K562 (cell line): ENCODE measurements around the gene THEM4. TPM values are rescaled to one million over a fixed set of nuclear protein-coding genes. Genes with fewer than 3 reads are reported as not detected.

Source experiments
- ATAC-seq: fragments of 200-7000 bp; cut with Tn5 transposase; 3 replicates; pipeline ENCODE4 v1.9.1; 2020; ENCODE audit warnings: moderate library complexity
- BruUV-seq: library from RNA; stranded (reverse); fragments of 400-500 nt; replicated peaks from 2 replicates; lab custom pipeline; 2021; lab: Mats Ljungman, UMichigan
- CTCF ChIA-PET: fragments of 300-600 bp; formaldehyde crosslinking; extraction: SDS; loops from one replicate; lab custom pipeline; 2021; ENCODE audit warnings: low intra/inter-chr PET ratio; lab: Yijun Ruan, JAX
- POLR2A ChIA-PET: fragments of 300-600, 350-650 bp; sonication (Branson Sonifier 250); formaldehyde crosslinking; extraction: SDS; loops from one replicate; lab custom pipeline; 2021; ENCODE audit warnings: antibody characterized with exemption, inconsistent platforms; lab: Yijun Ruan, JAX
- DNase-seq, 4 experiments: peaks; one replicate each; pipeline versions ENCODE4 v3.0.0 to v3.0.0-alpha.2; 2011 to 2018; ENCODE audit warnings: low spot score in 3 of 4, mixed read lengths in 3 of 4; ENCODE audit errors: extremely low read depth in 1 of 4
- FAIRE-seq: peaks from 2 replicates; lab custom pipeline; 2011; peaks lifted over from hg19 to GRCh38; lab: Jason Lieb, UNC
- H2AFZ ChIP-seq: 2 replicates; pipeline ENCODE4 v1.6.0; 2011; ENCODE audit warnings: low read depth, low read length, control low read depth, inconsistent platforms
- H3K27ac ChIP-seq: fragments of 200-600 bp; 3 replicates; pipeline ENCODE4 v1.8.0; 2011; ENCODE audit warnings: low read depth, mild to moderate bottlenecking, control low read depth, inconsistent platforms, low read length, moderate library complexity, mixed read lengths; ENCODE audit errors: extremely low read depth
- H3K27me3 ChIP-seq, 2 experiments: fragments of 300-600 bp in 1 of 2; 2 replicates in 1 of 2; 3 replicates in 1 of 2; pipeline versions ENCODE4 v1.6.0 to v1.8.0; 2011; ENCODE audit warnings: inconsistent platforms in 2 of 2, low read length in 2 of 2, mild to moderate bottlenecking in 1 of 2, mixed read lengths in 1 of 2, moderate library complexity in 1 of 2; ENCODE audit not compliant: control insufficient read depth in 2 of 2, insufficient read depth in 2 of 2
- H3K36me3 ChIP-seq: fragments of 300-600 bp; 3 replicates; pipeline ENCODE4 v1.8.0; 2011; ENCODE audit warnings: mild to moderate bottlenecking, low read length, inconsistent platforms; ENCODE audit not compliant: control insufficient read depth, insufficient read depth
- H3K4me1 ChIP-seq, 2 experiments: fragments of 200-600 bp in 1 of 2; replicated peaks in 1 of 2; 2 replicates in 1 of 2; 3 replicates in 1 of 2; pipeline versions ENCODE4 v1.5.1 to v1.8.0; 2011; ENCODE audit warnings: inconsistent platforms in 2 of 2, low read length in 2 of 2, mild to moderate bottlenecking in 1 of 2, mixed read lengths in 1 of 2, moderate library complexity in 1 of 2; ENCODE audit not compliant: control insufficient read depth in 2 of 2, insufficient read depth in 2 of 2
- H3K4me2 ChIP-seq: 2 replicates; pipeline ENCODE4 v1.6.1; 2011; ENCODE audit warnings: low read length, control low read depth, inconsistent platforms, mixed read lengths; ENCODE audit not compliant: insufficient read depth
- H3K4me3 ChIP-seq: fragments of 200-600 bp; sonication (generic), shearing (Covaris generic); 2 replicates; pipeline ENCODE4 v1.5.1; 2016; ENCODE audit warnings: control low read depth, inconsistent platforms
- H3K79me2 ChIP-seq: fragments of 200-600 bp; 3 replicates; pipeline ENCODE4 v1.8.0; 2011; ENCODE audit warnings: low read length, inconsistent platforms; ENCODE audit not compliant: control insufficient read depth, insufficient read depth
- H3K9ac ChIP-seq, 2 experiments: 2 replicates each; pipeline versions ENCODE4 v1.6.0 to v1.6.1; 2011; ENCODE audit warnings: low read depth in 2 of 2, low read length in 2 of 2, control low read depth in 1 of 2, inconsistent platforms in 1 of 2, mild to moderate bottlenecking in 1 of 2, mixed read lengths in 1 of 2; ENCODE audit not compliant: insufficient read depth in 1 of 2
- H3K9me1 ChIP-seq: one replicate; pipeline ENCODE4 v1.6.0; 2011; ENCODE audit warnings: inconsistent platforms, mild to moderate bottlenecking, low read length, moderate library complexity; ENCODE audit not compliant: control insufficient read depth, insufficient read depth
- H3K9me3 ChIP-seq: replicated peaks from 2 replicates; pipeline ENCODE4 v1.5.1; 2011; ENCODE audit warnings: low read depth, low read length, inconsistent platforms; ENCODE audit not compliant: control insufficient read depth, insufficient read depth
- H4K20me1 ChIP-seq: replicated peaks from 2 replicates; pipeline ENCODE4 v1.6.1; 2011; ENCODE audit warnings: low read length, inconsistent platforms, mixed read lengths; ENCODE audit not compliant: control insufficient read depth, insufficient read depth
- BCLAF1 ChIP-seq, 2 experiments: fragments of 450-650 bp in 1 of 2; IDR thresholded peaks; 2 replicates each; pipeline ENCODE4 v1.6.1; 2011 to 2017; ENCODE audit warnings: low read depth in 2 of 2, antibody characterized with exemption in 1 of 2, borderline replicate concordance in 1 of 2, low read length in 1 of 2, mild to moderate bottlenecking in 1 of 2, mixed read lengths in 1 of 2; ENCODE audit not compliant: control insufficient read depth in 1 of 2
- CBFA2T2 ChIP-seq: fragments of 450-650 bp; conservative IDR thresholded peaks from 2 replicates; pipeline ENCODE4 v1.6.1; 2017; ENCODE audit warnings: mild to moderate bottlenecking
- E2F6 ChIP-seq, 2 experiments: IDR thresholded peaks; 2 replicates each; pipeline ENCODE4 v1.6.1; 2011; ENCODE audit warnings: borderline replicate concordance in 1 of 2, control low read depth in 1 of 2, low read depth in 1 of 2, low read length in 1 of 2, mild to moderate bottlenecking in 1 of 2, mixed read lengths in 1 of 2, moderate library complexity in 1 of 2; ENCODE audit not compliant: insufficient read depth in 1 of 2, insufficient read length in 1 of 2, poor library complexity in 1 of 2, severe bottlenecking in 1 of 2; ENCODE audit errors: extremely low read depth in 1 of 2
- EWSR1 ChIP-seq: fragments of 450-650 bp; IDR thresholded peaks from 2 replicates; pipeline ENCODE4 v1.6.1; 2018; ENCODE audit warnings: borderline replicate concordance, mild to moderate bottlenecking, low read depth, moderate library complexity; ENCODE audit not compliant: partially characterized antibody
- KAT2B ChIP-seq: IDR thresholded peaks from one replicate; pipeline ENCODE4 v1.6.1; 2012; ENCODE audit warnings: low read depth, mild to moderate bottlenecking, control low read depth, inconsistent platforms, low read length, moderate library complexity
- SP1 ChIP-seq: sonication (generic); formaldehyde crosslinking; IDR thresholded peaks from 2 replicates; pipeline ENCODE4 v1.8.1; 2022; ENCODE audit warnings: mild to moderate bottlenecking, missing genetic modification reagents
- ZBTB2 ChIP-seq: fragments of 450-650 bp; IDR thresholded peaks from 2 replicates; pipeline ENCODE4 v1.6.1; 2016; ENCODE audit warnings: antibody characterized with exemption
- ZC3H11A ChIP-seq: IDR thresholded peaks from 2 replicates; pipeline ENCODE4 v1.6.1; 2012; ENCODE audit warnings: low read depth, low read length, improper control_type of control experiment
- ZEB2 ChIP-seq: fragments of 450-650 bp; IDR thresholded peaks from 2 replicates; pipeline ENCODE4 v1.6.1; 2016
- ZFP30 ChIP-seq: fragments of 250-450 bp; sonication (Bioruptor Pico); IDR thresholded peaks from 2 replicates; pipeline ENCODE4 v1.8.0; 2022; ENCODE audit warnings: moderate library complexity, mild to moderate bottlenecking, inconsistent platforms, borderline replicate concordance
- ZNF12 ChIP-seq: sonication (generic); formaldehyde crosslinking; IDR thresholded peaks from 2 replicates; pipeline ENCODE4 v1.4.0; 2020; ENCODE audit warnings: mild to moderate bottlenecking, missing genetic modification reagents
- ZNF184 ChIP-seq: sonication (generic); formaldehyde crosslinking; IDR thresholded peaks from 2 replicates; pipeline ENCODE4 v1.5.0; 2020; ENCODE audit warnings: missing genetic modification reagents
- ZNF239 ChIP-seq: fragments of 250-450 bp; sonication (Bioruptor Pico); IDR thresholded peaks from 2 replicates; pipeline ENCODE4 v1.4.0; 2020; ENCODE audit warnings: mild to moderate bottlenecking
- WGBS: fragments of 100-300 bp; shearing (Covaris generic); methylation state at CpG from one replicate; pipeline ENCODE4 v1.1.6; 2016; ENCODE audit warnings: low coverage, mixed read lengths; ENCODE audit not compliant: insufficient coverage; ENCODE audit errors: missing lambda C conversion rate; 5-methylcytosine and 5-hydroxymethylcytosine counted together
- in situ Hi-C: fragments of 300-500 bp; cut with MboI; formaldehyde crosslinking; loops from 4 replicates; pipeline ENCODE4 v1.15.0; 2018; ENCODE audit warnings: inconsistent platforms, mixed read lengths
- intact Hi-C: fragments of 100-400 bp; cut with micrococcal nuclease; formaldehyde crosslinking; loops from 2 replicates; pipeline ENCODE4 v1.14.2; 2022
- polyA plus RNA-seq, 8 experiments: library from polyadenylated mRNA; depleted of rRNA in 4 of 8; stranded (reverse) in 5 of 8; unstranded in 3 of 8; fragments of >200 nt; fragmentation: Nextera tagmentation in 2 of 8; fragmentation: Illumina TruSeq in 1 of 8; extraction: Ambion mirVana in 2 of 8; extraction: Trizol in 1 of 8; gene quantifications; 2 replicates each; pipeline versions ENCODE4 v1.2.1 to v1.2.3, GENCODE V29; 2011 to 2014; ENCODE audit warnings: inconsistent platforms in 1 of 8, missing spikeins in 1 of 8
- total RNA-seq, 7 experiments: library from RNA; depleted of rRNA in 6 of 7; stranded (reverse); fragments of >200 nt in 6 of 7; fragmentation: Illumina TruSeq in 2 of 7; extraction: Trizol in 2 of 7; gene quantifications; 2 replicates each; pipeline versions ENCODE4 v1.2.1 to v1.2.3, GENCODE V29; 2011 to 2021; ENCODE audit warnings: low replicate concordance in 1 of 7

THEM4 gene
- total and polyA plus RNA-seq, 9 of the 15 experiments (the other 6 are each of a cell fraction or from before 2014, with no cell fraction given), result 8.6 to 71.9 (median 35.3) TPM

DNA sequence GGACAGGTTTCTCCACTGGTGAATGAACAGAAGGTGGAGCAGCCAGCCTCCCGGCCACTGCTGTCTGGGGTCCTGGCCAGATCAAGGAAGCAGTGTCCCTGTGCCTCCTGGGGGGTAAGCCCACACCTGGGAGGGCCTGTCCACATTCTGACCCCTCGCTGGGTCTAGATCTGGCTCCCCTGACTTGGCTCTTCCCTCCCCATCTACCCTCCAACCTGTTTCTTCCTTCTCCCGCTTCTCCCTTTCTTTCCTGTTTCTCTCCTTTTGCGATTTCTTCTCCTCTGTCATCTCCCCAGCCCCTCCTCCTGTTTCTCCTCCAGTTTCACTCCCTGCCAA lies 78.1 kb downstream of the THEM4 start:
- no TSS peak for BruUV-seq
- no peaks in the 10 kb centered on the region for H3K36me3 ChIP-seq
- peaks cover 3% of the 10 kb centered on the region for H3K9me1 ChIP-seq
- H4K20me1 ChIP-seq, result no peaks in the 10 kb centered on the region
- TF ChIP-seq ZFP30 (CRISPR knock-in tag) (no peak), BCLAF1 (IDR thresholded peaks at IDR 0.05; ENCODE audit: borderline replicate concordance in 1 of 2, control insufficient read depth in 1 of 2, low read depth in 2 of 2, low read length in 1 of 2) (no peak), ZNF184 (CRISPR knock-in tag) (no peak), ZNF12 (CRISPR knock-in tag) (no peak), EWSR1 (no peak), ZBTB2 (no peak), ZNF239 (CRISPR knock-in tag) (no peak), ZEB2 (no peak), ZC3H11A (no peak), SP1 (no peak), E2F6 (IDR thresholded peaks at IDR 0.05; ENCODE audit: borderline replicate concordance in 1 of 2, extremely low read depth in 1 of 2, insufficient read depth in 1 of 2, insufficient read length in 1 of 2, low read depth in 1 of 2, low read length in 1 of 2, poor library complexity in 1 of 2, severe bottlenecking in 1 of 2) (no peak), CBFA2T2 (no peak), KAT2B (no peak)
- TF ChIP-seq, all 486 proteins: peak for 0
- DNase-seq (no peak), ATAC-seq (no peak), FAIRE-seq (no peak)
- 58% methylated on average over 2 of the region's 4 CpGs for WGBS
- CTCF ChIA-PET, result no interaction called here
- Histone ChIP-seq H3K79me2 (no peaks in the 10 kb centered on the region), H3K4me1 (peaks cover 5 to 27% of the 10 kb centered on the region in 2 experiments), H3K27me3 (peaks cover 0 to 3% of the 10 kb centered on the region in 2 experiments; a peak in 2 of 5 replicates), H3K9me3 (no peaks in the 10 kb centered on the region), H3K27ac (no peak overlapping the region), H3K4me3 (no peak overlapping the region), H3K4me2 (peak overlapping the region; percentile 49; the same call in 1 of the 2 replicates), H2AFZ (peak overlapping the region; percentile 67; the same call in 1 of the 2 replicates), H3K9ac (peak overlapping the region in 1 of 2 experiments; percentile 85; a peak in 2 of 4 replicates)
- POLR2A ChIA-PET, result no interaction called here
- in situ Hi-C loops, result loop anchor here (5.0 kb wide), 1 partner anchor 134 kb away; no protein-coding TSS in a partner anchor
- intact Hi-C loops, result no loop called here
